Adipocyte (in vitro differentiated cells): Measurements from ENCODE around the gene ROBO1.

ENCODE experiments used
- DNase-seq: peaks from one replicate; pipeline ENCODE4 v3.0.0-alpha.2; 2015; ENCODE audit warnings: low read depth
- H3K27me3 ChIP-seq: replicated peaks from 2 replicates; pipeline ENCODE4 v1.7.0; 2013; ENCODE audit warnings: mild to moderate bottlenecking, low read length, moderate library complexity; ENCODE audit not compliant: control insufficient read depth, insufficient read depth
- H3K36me3 ChIP-seq: 2 replicates; pipeline ENCODE4 v1.7.0; 2013; ENCODE audit warnings: low read length, mild to moderate bottlenecking, moderate library complexity; ENCODE audit not compliant: control insufficient read depth, insufficient read depth, severe bottlenecking
- H3K4me1 ChIP-seq: 2 replicates; pipeline ENCODE4 v1.7.0; 2013; ENCODE audit warnings: mild to moderate bottlenecking, low read length, moderate library complexity; ENCODE audit not compliant: control insufficient read depth, insufficient read depth
- H3K4me3 ChIP-seq: 2 replicates; pipeline ENCODE4 v1.7.0; 2013; ENCODE audit warnings: mild to moderate bottlenecking, low read length, moderate library complexity
- H3K9ac ChIP-seq: 2 replicates; pipeline ENCODE4 v1.7.0; 2013; ENCODE audit warnings: mild to moderate bottlenecking, low read length, moderate library complexity
- H3K9me3 ChIP-seq: 2 replicates; pipeline ENCODE4 v1.7.0; 2013; ENCODE audit warnings: mild to moderate bottlenecking, low read length, moderate library complexity; ENCODE audit not compliant: control insufficient read depth

Gene ROBO1

GRCh38 chr3:79030157-79030556 is 737.6 kb downstream of the ROBO1 start:
- no peak for DNase-seq
- peaks cover 3% of the 10 kb centered on the region for H3K4me1 ChIP-seq
- H3K9me3 ChIP-seq: no peaks in the 10 kb centered on the region
- H3K27me3 ChIP-seq: no peaks in the 10 kb centered on the region
- H3K4me3 ChIP-seq: no peak overlapping the region
- no peaks in the 10 kb centered on the region for H3K36me3 ChIP-seq
- no peak overlapping the region for H3K9ac ChIP-seq

GRCh38 chr3:79028916-79029315 is 738.9 kb downstream of the ROBO1 start:
- Histone ChIP-seq H3K4me3 (no peak overlapping the region), H3K4me1 (peaks cover 3% of the 10 kb centered on the region), H3K36me3 (no peaks in the 10 kb centered on the region), H3K9me3 (no peaks in the 10 kb centered on the region), H3K9ac (no peak overlapping the region), H3K27me3 (no peaks in the 10 kb centered on the region)
- no peak for DNase-seq

- H3K36me3 ChIP-seq: no peaks in the 10 kb centered on the region
- no peak overlapping the region for H3K9ac ChIP-seq
- no peak overlapping the region for H3K4me3 ChIP-seq
- H3K4me1 ChIP-seq: no peaks in the 10 kb centered on the region
- no peaks in the 10 kb centered on the region for H3K27me3 ChIP-seq
- DNase-seq: no peak
- no peaks in the 10 kb centered on the region for H3K9me3 ChIP-seq
These were observed 740.2 kb downstream of the ROBO1 start for GRCh38 chr3:79027593-79027992.

GRCh38 chr3:79019924-79020173 is 747.9 kb downstream of the ROBO1 start:
- DNase-seq: no peak
- Histone ChIP-seq H3K9ac (peak overlapping the region; percentile 99), H3K27me3 (no peaks in the 10 kb centered on the region), H3K4me1 (peaks cover 14% of the 10 kb centered on the region), H3K9me3 (no peaks in the 10 kb centered on the region), H3K36me3 (no peaks in the 10 kb centered on the region), H3K4me3 (no peak overlapping the region)

GRCh38 chr3:79019137-79019923 is 748.5 kb downstream of the ROBO1 start:
- DNase-seq: peak; percentile 96
- no peaks in the 10 kb centered on the region for H3K9me3 ChIP-seq
- H3K4me3 ChIP-seq: peak overlapping the region; percentile 99
- peak overlapping the region; percentile 99 for H3K9ac ChIP-seq
- no peaks in the 10 kb centered on the region for H3K27me3 ChIP-seq
- no peaks in the 10 kb centered on the region for H3K36me3 ChIP-seq
- H3K4me1 ChIP-seq: peaks cover 14% of the 10 kb centered on the region

GRCh38 chr3:79018671-79019136 is 749.1 kb downstream of the ROBO1 start:
- Histone ChIP-seq H3K4me1 (peaks cover 14% of the 10 kb centered on the region), H3K4me3 (peak overlapping the region; percentile 99), H3K9ac (peak overlapping the region; percentile 99), H3K36me3 (no peaks in the 10 kb centered on the region), H3K27me3 (no peaks in the 10 kb centered on the region), H3K9me3 (no peaks in the 10 kb centered on the region)
- peak; percentile 87 for DNase-seq

- Histone ChIP-seq H3K9ac (peak overlapping the region; percentile 99), H3K4me3 (peak overlapping the region; percentile 99), H3K4me1 (peaks cover 14% of the 10 kb centered on the region), H3K27me3 (no peaks in the 10 kb centered on the region), H3K9me3 (no peaks in the 10 kb centered on the region), H3K36me3 (no peaks in the 10 kb centered on the region)
- no peak for DNase-seq
These were observed 749.5 kb downstream of the ROBO1 start for GRCh38 chr3:79018265-79018664.

- peak; percentile 61 for DNase-seq
- Histone ChIP-seq H3K9ac (peak overlapping the region; percentile 99), H3K36me3 (no peaks in the 10 kb centered on the region), H3K27me3 (no peaks in the 10 kb centered on the region), H3K4me1 (peaks cover 24% of the 10 kb centered on the region), H3K4me3 (peak overlapping the region; percentile 99), H3K9me3 (no peaks in the 10 kb centered on the region)
These were observed 751.0 kb downstream of the ROBO1 start for GRCh38 chr3:79016587-79017376.

GRCh38 chr3:79015854-79016253 is 751.9 kb downstream of the ROBO1 start:
- Histone ChIP-seq H3K9ac (no peak overlapping the region), H3K4me1 (peaks cover 24% of the 10 kb centered on the region)

GRCh38 chr3:79012946-79013362 is 754.8 kb downstream of the ROBO1 start:
- Histone ChIP-seq H3K9ac (no peak overlapping the region), H3K9me3 (no peaks in the 10 kb centered on the region), H3K36me3 (no peaks in the 10 kb centered on the region), H3K4me3 (no peak overlapping the region), H3K4me1 (peaks cover 24% of the 10 kb centered on the region), H3K27me3 (no peaks in the 10 kb centered on the region)
- no peak for DNase-seq

More at GRCh38 chr3:79015854-79016253, 751.9 kb downstream of the ROBO1 start:
- peak overlapping the region; percentile 99 for H3K4me3 ChIP-seq
- H3K9me3 ChIP-seq: no peaks in the 10 kb centered on the region
- no peaks in the 10 kb centered on the region for H3K27me3 ChIP-seq
- no peaks in the 10 kb centered on the region for H3K36me3 ChIP-seq
- DNase-seq: no peak

- H3K27me3 ChIP-seq: no peaks in the 10 kb centered on the region
- no peak overlapping the region for H3K4me3 ChIP-seq
- no peaks in the 10 kb centered on the region for H3K9me3 ChIP-seq
- peaks cover 24% of the 10 kb centered on the region for H3K4me1 ChIP-seq
- no peak overlapping the region for H3K9ac ChIP-seq
- no peak for DNase-seq
- no peaks in the 10 kb centered on the region for H3K36me3 ChIP-seq
These were observed 755.3 kb downstream of the ROBO1 start for GRCh38 chr3:79012530-79012913.
